SK-MEL-5 (cell line): Measurements from ENCODE around the gene CCR9. TPM values are rescaled to one million over a fixed set of nuclear protein-coding genes. Genes with fewer than 3 reads are reported as not detected.

Source experiments
- DNase-seq: peaks from one replicate; pipeline ENCODE4 v3.0.0-alpha.2; 2016; ENCODE audit warnings: low read depth, low spot score
- in situ Hi-C: cut with HindIII; loops from 2 replicates; pipeline ENCODE4 v1.10.0; 2016; ENCODE audit warnings: low sequenced_read_pairs, high pct_unique_total_duplicates, low pct_unique_long_range_greater_than_20kb
- total RNA-seq: library from RNA; depleted of rRNA; stranded (reverse); fragments of >200 nt; shearing (Covaris generic); gene quantifications from 2 replicates; pipeline ENCODE4 v1.2.3, GENCODE V29; 2014

CCR9 gene
- total RNA-seq, 1 experiment from 2014 or later = not detected

DNA sequence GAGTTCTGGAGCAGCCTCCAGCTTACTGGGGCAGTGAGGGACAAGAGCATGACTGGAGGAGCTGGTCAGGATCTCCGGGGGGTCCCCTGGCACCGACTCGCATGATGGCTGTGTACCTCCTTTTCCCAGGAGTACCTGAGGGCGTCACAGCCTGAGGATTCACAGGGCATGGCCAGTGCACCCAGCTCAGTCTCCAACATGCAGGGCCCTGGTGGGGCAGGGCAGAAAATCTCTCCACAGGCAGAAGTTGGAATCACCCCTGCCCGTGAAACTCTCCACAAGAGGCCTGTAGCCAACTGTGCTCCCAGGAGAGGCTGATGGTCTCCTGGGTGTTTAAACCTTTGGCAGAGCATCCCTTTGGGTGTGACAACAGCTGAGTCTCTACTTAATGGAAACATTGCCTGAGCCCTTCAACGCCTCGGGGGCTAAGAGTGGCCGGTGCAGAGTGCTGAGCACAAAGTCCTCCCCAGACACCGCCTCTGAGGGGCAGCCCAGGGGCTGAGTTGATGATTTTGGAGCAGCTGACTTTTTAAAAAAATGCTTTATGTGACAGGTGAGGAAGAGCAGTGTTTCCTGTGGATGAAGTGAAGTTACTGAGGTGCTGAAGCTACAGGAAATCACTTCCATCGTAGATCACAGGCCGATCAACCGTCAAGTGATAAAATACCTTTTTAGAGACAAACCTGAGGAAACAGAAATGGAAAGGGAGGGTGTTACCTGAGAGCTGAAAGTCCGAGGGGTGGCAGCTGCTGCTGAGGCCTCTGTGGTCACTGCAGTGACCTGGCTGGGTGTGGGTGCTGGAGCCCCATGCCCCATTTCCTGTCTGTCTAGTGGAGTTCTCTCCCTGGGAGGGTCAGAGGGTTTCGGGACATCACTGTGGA lies 35.1 kb downstream of the CCR9 start:
- in situ Hi-C loops = no loop called here
- DNase-seq = no peak

DNA sequence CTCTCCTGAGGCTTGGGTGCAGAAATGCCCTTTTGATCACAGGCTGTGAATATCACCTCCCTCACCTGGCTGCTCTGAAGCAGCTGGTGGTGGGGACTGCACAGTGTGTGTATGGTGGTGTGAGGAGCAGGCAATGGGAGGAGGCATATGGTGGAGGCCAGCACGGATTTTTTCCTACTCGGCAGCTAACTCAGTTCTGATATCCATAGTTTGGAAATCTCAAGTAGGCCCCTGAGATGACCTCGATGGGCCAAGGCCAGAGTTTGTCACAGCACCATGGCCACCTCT lies 35.6 kb downstream of the CCR9 start:
- in situ Hi-C loops = no loop called here
- DNase-seq = no peak

DNA sequence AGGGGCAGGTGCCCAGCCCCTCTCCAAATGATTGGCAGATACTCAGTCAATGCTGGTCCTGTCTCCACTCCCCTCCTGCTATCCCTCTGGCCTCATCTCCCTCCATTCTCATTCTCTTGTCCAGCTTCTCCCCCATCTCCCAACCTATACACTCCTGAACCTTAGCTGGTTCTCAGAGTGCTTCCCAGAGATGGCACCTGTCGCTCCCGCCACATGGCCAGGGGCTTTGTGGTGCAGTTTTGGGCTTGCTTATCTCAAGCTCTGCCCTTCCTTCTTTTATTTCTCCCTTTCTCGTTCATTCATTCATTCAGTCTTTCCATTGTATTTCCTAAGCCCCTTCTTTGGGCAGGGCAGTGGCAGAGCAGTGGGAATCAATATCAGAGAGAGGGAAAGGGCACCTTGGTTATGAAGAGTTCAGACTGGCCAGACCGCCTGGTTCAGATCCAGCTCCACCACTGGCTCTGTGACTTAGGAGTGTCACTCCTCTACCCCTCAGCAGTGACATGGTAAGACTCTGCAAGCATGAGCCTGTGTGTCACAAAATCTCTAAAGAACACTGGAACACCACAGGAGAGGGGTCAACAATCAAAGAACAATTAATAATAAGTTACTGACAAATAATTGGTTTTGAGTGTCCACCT lies 36.7 kb downstream of the CCR9 start:
- no peak for DNase-seq
- in situ Hi-C loops = no loop called here

DNA sequence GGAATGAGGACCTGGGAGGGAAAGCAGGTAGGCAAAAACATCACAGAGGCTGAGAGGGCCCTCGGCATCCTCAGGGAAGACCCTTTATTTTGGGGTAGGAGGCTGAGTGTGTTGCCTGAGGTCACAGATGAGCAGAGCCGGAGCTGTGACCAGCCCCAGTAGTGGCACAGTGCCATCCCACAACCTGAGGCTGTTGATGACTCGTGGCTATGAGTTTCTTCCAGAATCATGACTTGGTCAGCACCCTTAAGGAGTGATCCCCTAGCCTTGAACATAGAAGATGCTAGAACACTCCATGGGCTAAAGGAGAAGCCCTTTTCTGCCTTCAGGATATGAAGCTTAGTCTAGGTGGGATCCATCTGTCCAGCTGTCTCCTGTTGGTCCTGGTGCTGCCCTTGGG lies 37.4 kb downstream of the CCR9 start:
- in situ Hi-C loops = no loop called here

DNA sequence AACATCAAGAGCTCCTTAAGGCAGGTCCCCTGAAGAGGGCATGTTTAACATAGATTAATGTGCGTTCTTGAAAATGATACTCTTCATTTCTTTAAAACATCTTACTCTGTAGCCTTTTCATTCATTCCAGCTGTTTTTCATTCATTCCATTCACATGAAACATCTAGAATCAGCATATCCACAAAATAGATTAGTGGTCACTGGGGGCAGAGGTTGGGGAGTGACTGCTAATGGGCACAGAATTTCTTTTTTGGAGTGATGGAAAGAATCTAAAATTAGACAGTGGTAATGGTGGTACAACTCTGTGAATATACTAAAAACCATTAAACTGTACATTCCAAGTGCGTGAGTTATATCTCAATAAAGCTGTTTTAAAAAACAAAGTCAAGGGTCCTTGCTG lies 41.5 kb downstream of the CCR9 start:
- no peak for DNase-seq
- in situ Hi-C loops = no loop called here

More for the DNA sequence above, 37.4 kb downstream of the CCR9 start:
- no peak for DNase-seq

DNA sequence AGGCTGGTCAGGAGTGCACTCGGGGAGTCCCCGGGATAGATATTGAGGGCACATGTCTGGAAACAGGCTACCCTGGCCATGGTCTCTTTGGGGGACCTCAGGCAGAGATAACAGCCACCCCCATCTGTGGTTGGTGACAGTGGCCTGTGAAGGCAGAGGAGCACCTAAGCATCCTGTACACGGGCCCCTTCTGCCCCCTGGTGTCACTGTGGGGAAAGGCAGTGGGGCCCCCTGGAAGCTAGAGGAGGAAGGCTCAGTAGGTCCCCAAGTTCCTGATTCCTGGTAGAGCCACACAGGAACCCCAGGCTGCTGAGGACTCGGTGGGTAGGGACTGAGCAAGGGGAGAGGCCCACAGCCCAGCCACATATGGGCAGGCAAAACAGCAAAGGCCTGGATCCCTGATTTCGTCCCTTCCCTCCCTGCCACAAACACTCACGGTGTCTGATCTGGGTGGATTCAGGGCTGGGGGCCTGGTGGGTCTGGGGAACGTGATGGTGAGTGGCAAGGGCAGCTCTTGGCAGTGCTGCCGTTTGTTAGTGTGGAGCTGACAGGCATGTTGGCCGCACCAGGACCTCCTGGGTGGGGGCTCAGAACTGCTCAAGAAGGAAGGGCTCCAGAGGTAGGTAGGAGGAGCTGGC lies 42.8 kb downstream of the CCR9 start:
- peak; percentile 44 for DNase-seq
- in situ Hi-C loops = no loop called here

DNA sequence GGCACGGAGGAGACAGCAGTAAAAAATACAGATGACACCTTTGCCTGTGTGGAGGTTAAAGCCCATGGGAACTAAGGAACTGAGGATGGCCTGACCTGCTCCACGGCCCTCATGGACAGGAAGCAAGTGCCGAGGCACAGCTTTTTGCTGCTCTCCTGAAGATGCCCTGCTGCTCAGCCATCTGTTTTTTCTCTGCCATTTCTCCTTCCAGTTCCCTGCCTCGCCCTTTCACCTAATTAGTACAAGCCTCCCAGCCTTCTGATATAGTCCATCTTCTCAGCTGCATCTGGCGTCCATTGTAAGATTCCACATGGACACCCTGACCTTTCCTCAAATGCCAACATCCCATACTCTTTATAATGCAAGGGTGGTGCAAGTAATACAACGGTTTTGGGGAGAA lies 45.2 kb downstream of the CCR9 start:
- in situ Hi-C loops = no loop called here
- no peak for DNase-seq

DNA sequence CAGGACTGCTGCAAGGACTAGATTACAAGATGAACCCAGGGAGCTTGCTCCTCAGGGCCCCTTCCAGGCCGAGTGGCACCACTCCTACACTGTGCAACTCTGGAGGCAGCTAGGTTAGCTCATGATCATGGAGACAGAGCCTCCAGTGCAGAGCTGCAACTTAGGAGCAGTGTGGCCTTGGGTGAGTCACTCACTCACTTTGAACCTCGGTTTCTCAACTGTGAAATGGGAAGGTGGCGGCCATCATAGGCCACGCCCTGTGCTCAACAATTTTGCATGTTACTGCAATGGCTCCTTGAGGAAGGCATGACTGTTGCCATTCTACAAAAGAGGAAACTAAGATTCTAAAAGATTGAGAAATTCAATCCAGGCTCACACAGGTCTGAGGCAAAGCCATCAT lies 45.8 kb downstream of the CCR9 start:
- DNase-seq = no peak
- in situ Hi-C loops = no loop called here

DNA sequence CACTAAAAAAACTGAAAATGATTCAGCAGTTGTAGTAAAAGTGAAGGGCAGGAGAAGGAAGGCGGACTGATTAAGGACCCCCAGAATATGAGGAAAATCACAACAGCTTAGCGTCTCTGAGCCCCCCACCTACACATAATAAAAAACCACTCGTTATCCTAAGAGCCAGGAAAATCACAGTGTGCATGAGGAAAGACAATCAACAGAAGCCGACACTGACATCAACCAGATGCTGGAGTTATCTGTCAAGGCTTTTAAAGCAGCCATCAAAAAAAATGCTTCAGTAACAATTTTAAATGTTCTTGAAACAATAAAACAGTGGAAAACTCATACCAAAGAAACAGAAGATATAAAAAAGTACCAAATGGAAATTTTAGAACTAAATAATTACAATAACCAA lies 47.2 kb downstream of the CCR9 start:
- no peak for DNase-seq
- in situ Hi-C loops = no loop called here

DNA sequence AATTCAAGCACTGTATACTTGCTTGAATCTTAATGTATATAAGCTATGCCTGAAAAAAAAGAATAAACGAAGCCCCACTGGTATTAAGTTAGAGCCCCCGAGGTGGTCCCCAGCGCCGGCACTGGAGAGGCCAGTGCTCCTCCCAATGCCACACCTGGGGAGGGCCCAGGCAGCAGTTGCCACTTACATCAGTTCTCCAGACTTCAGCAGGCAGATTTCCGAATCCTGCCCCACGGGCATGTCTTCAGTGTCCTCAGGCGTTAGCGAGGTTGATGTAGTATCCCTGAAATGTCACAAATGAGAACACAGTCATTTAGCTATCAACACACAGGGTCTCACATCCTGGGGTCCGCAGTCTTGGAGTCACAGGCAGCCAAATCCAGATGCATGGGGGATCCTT lies 49.9 kb downstream of the CCR9 start:
- DNase-seq = no peak
- in situ Hi-C loops = no loop called here

DNA sequence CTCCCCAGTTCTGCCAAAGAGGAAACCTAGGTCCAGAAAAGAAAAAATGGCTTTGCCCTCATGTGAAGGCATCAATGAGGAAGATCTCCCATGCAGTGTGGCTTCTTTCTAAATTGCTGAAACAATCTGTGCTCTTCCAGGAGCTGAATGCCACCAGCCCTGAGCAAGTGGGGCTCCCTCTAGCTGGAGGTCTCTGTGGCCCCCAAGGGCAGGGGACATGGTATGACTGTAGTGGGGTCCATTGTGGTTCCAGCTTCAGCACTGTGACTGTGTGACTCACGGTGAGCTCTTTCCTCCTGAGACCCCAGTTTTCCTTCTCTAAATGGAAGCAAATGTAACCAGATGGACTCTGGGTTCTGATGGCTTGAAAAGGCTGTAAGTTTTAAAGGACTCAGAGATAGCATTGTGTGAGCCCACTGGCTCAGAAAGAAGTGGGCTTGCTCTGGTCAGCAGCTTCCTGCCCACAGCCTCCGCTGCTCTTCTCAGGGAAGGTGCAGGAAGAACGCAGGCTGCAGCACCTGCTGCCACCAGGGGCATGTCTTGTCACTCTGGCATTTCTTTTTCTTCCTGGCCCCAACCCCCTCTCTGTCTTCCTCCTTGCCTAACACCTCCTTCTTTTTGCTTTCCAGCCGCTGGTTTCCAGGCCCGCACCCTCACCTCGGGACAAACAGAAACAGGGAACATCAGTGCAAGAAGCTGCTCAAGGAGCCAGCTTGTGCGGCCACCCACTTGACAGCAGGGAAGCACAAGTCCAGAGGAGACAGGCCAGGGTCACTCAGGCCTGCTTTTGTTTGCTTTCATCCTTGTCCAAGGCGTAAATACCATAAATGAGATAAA lies 51.1 kb downstream of the CCR9 start:
- no peak for DNase-seq
- in situ Hi-C loops = no loop called here

DNA sequence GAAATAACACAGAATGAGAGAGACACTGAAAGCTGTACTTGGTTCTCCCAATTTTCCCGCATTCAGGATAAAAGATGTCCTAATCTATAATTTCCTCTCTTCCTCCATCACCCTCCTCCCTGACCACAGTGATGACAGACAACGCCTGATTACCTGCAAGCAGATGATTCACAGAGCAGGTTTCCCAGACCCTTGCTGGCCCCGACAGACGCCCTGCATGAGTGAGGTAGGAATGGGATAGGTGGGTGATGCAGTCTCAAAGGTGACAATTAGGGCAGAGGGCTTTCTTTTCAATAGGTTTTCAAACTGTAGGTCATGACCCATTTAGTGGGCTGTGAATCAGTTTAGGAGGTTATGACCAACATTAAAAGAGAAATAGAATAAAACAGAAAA lies 51.7 kb downstream of the CCR9 start:
- no peak for DNase-seq
- in situ Hi-C loops = no loop called here

DNA sequence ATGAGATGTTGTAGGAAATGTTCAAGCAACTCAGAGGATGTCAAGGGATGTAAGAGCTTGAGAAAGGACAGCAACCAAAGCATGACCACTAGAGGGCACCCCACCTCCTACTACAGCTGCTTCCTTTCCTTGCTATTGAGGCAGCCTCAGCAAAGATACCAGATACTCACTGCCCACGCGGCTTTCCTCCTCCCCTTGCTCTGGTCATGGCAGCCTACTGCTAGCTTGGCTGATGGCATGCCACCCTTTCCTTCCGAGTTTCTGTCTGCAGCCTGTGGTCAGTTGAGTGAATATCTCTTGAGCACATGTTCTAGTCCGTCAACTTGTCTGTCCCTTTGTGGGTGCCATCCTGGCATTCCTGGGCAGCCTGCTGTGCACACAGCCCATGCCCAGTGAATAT lies 52.5 kb downstream of the CCR9 start:
- in situ Hi-C loops = no loop called here
- DNase-seq = peak; percentile 90

DNA sequence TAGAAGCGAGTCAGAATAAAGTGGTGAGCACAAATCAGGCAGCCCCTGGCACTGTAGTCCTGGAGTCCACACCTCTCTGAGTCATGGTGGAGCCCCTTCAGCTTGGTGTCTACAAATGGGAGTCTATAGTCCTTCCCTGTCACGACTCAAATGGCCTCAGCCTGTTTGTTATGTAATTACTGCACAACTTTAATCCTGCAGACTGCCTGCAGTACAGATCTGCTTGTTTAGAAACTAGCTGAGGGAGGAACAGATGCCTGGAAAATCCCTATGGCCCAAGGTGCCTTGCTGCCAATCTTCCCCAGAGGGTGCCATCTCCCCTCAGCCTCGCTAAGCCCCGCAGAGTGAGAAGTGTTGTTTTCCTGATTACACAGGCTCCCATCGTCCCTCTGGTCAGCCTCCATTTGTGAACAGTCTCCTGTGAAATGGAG lies 53.0 kb downstream of the CCR9 start:
- in situ Hi-C loops = no loop called here

DNA sequence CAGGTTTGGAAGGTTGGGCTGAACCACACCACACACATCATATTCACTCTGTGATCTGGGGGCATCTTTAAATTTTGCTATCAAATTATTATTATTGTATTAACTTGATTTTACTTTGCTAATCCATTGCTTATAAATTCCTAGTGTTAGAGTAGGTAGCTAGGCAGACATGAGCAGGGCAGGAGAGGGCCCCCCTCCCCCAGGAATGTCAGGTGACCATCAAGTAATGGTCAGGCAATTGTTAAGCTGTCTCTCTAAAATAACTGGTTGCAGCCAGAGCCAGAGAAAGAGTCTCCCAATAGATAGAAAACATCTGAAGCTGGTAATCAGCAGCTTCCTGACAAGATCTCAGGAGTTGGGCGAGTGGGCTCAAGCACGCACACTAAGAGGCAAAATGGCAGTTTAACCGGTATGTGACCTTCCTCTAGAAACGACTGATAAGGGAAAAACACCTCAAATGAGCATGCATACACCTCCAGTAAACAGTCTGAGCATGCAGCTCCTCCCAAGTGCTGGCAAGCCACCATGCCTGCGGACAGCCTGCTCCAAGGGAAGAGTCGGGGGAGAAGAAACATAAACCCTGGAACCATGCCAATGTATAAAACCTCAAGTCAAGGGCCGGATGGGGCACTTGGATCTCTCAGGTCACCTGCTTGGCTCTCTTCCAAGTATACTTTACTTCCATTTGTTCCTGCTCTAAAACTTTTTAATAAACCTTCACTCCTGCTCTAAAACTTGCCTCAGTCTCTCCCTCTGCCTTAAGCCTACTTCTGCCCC lies 53.8 kb downstream of the CCR9 start:
- in situ Hi-C loops = no loop called here
- DNase-seq = no peak

More for the DNA sequence above, 53.0 kb downstream of the CCR9 start:
- no peak for DNase-seq

DNA sequence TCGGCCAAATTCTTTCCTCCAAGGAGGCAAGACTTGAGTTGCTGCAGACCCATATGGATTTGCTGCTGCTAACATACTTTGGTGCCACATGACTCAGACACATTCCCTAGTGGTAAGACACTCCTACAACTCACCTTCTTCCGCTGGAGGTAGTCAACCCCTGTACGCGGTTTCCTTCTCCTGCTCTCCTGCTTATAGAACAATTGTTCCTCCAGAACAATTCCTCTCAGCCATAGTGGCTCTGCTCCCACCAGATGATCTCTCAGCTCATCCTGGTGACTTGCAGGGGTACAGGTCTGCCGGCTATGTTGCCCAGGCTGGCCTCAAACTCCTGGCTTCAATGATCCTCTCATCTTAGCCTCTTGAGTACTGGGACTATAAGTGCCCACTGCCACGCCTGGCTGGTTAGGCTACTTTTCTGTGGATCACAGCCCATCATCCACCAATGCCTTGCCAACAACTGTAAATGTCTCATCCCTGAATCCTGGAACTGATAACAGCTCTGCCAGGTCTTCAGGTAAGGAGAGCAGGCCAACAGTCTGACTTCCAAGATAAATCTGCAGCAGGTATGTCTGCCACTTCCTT lies 54.5 kb downstream of the CCR9 start:
- in situ Hi-C loops = no loop called here

More for the DNA sequence above, 54.5 kb downstream of the CCR9 start:
- no peak for DNase-seq
